SIG-M5 treated with dmso at 0.1 percent for 504 hours (cell line): ENCODE measurements around the gene LTBP3.
"Not testable (repeated sequence)": the region's sequence is repeated elsewhere in the genome, so short reads cannot be mapped to it uniquely, and the experiment has no call there.

Experiments used
- DNase-seq: peaks from one replicate; lab custom pipeline; 2025; ENCODE audit not compliant: unreplicated experiment; lab: John Stamatoyannopoulos, UW

LTBP3 gene

GRCh38 chr11:65538232-65538914 is 19.8 kb downstream of the LTBP3 start:
- no peak for DNase-seq

- DNase-seq, result no peak
Measured at GRCh38 chr11:65537620-65538231, 20.4 kb downstream of the LTBP3 start.

GRCh38 chr11:65537296-65537597 is 20.9 kb downstream of the LTBP3 start:
- no peak for DNase-seq

- no peak for DNase-seq
Measured at GRCh38 chr11:65536412-65537295, 21.5 kb downstream of the LTBP3 start.

- DNase-seq, result no peak
Measured at GRCh38 chr11:65535102-65535501, 23.1 kb downstream of the LTBP3 start.

- DNase-seq, result no peak
Measured at GRCh38 chr11:65532388-65533064, 25.6 kb downstream of the LTBP3 start.

- DNase-seq, result peak; percentile 10
Measured at GRCh38 chr11:65530157-65530496, 28.0 kb downstream of the LTBP3 start.

GRCh38 chr11:65529475-65530156 is 28.5 kb downstream of the LTBP3 start:
- DNase-seq, result no peak

GRCh38 chr11:65528819-65529350 is 29.3 kb downstream of the LTBP3 start:
- DNase-seq, result no peak

- no peak for DNase-seq
Measured at GRCh38 chr11:65526744-65527143, 31.4 kb downstream of the LTBP3 start.

- no peak for DNase-seq
Measured at GRCh38 chr11:65525546-65526480, 32.3 kb downstream of the LTBP3 start.

GRCh38 chr11:65524741-65525545 is 33.2 kb downstream of the LTBP3 start, which contains the start of gene SCYL1:
Gene SCYL1 (plus strand): TSS chr11:65525083. CDS start chr11:65525154, 71 bp downstream.
- peak; percentile 80 for DNase-seq

GRCh38 chr11:65524014-65524740 is 34.0 kb downstream of the LTBP3 start:
- no peak for DNase-seq

- not testable (repeated sequence) for DNase-seq
Measured at GRCh38 chr11:65523631-65523968, 34.6 kb downstream of the LTBP3 start.

- peak; percentile 55 for DNase-seq
Measured at GRCh38 chr11:65522718-65523630, 35.2 kb downstream of the LTBP3 start.

GRCh38 chr11:65521777-65522521 is 36.2 kb downstream of the LTBP3 start:
- not testable (repeated sequence) for DNase-seq
